B cell (primary cell): ENCODE measurements around the gene LRIG1.

ENCODE experiments used
- CTCF ChIP-seq: fragments of 200-600 bp; IDR thresholded peaks from one replicate; pipeline ENCODE4 v1.8.0; 2022; ENCODE audit warnings: antibody characterized with exemption, mild to moderate bottlenecking
- EZH2 ChIP-seq: IDR thresholded peaks from 2 replicates; pipeline ENCODE4 v1.6.1; 2012; ENCODE audit warnings: borderline replicate concordance, low read depth, mild to moderate bottlenecking, moderate library complexity, low read length; ENCODE audit not compliant: insufficient read depth, poor library complexity, severe bottlenecking

- TF ChIP-seq CTCF (no peak), EZH2 (no peak)
Measured at GRCh38 chr3:66501483-66502244, 842 bp upstream of the LRIG1 start.
